ENCODE data around the gene OR56B1. TPM values are rescaled to one million over a fixed set of nuclear protein-coding genes. Genes with fewer than 3 reads are reported as not detected.

Gene OR56B1
- under 0.01 TPM in 1 of 2 replicates, not detected in the other for total RNA-seq

GRCh38 chr11:5736396-5736795 is at the start of gene OR56B1:
OR56B1 (plus strand) TSS chr11:5736448; CDS start chr11:5736517, 69 bp downstream.

GRCh38 chr11:5689551-5689983 is 46.7 kb upstream of the OR56B1 start, which contains the start of gene TRIM22:
TRIM22 (plus strand) TSS chr11:5689790; CDS start chr11:5696233, 6,443 bp downstream.

GRCh38 chr11:5753943-5754342 is 17.7 kb downstream of the OR56B1 start, which contains the start of gene OR52N4:
OR52N4 (plus strand) TSS chr11:5754243; CDS start chr11:5754741, 498 bp downstream.

GRCh38 chr11:5783255-5783654 is 47.0 kb downstream of the OR56B1 start, which contains the start of gene OR52N5:
OR52N5 (minus strand) TSS chr11:5783355; CDS start chr11:5778634, 4,721 bp downstream.

Other genes with a start within 250 kb of the OR56B1 start
- not detected in 2 replicates for gene OR52D1, start 247.8 kb upstream of the OR56B1 start, total RNA-seq
- gene UBQLN3, start 226.5 kb upstream of the OR56B1 start, total RNA-seq, result 0.11 and 0.13 TPM in 2 replicates
- gene UBQLNL, start 219.7 kb upstream of the OR56B1 start, total RNA-seq, result 0.39 and 0.65 TPM in 2 replicates
- 0.65 and 1.0 TPM in 2 replicates for gene OR52H1, start 187.9 kb upstream of the OR56B1 start, total RNA-seq
- gene OR52B6, start 155.6 kb upstream of the OR56B1 start, total RNA-seq, result not detected in 2 replicates
- 9.4 and 9.7 TPM in 2 replicates for gene TRIM6, start 139.8 kb upstream of the OR56B1 start, total RNA-seq
- 12.3 and 15.6 TPM in 2 replicates for gene TRIM34, start 111.4 kb upstream of the OR56B1 start, total RNA-seq
- 31.6 and 35.8 TPM in 2 replicates for gene TRIM5, start 51.4 kb upstream of the OR56B1 start, total RNA-seq
- gene TRIM22, start 46.7 kb upstream of the OR56B1 start, total RNA-seq, result 39.1 and 76.3 TPM in 2 replicates
- not detected in 2 replicates for gene OR52N4, start 17.8 kb downstream of the OR56B1 start, total RNA-seq
- gene OR52N5, start 46.9 kb downstream of the OR56B1 start, total RNA-seq, result not detected in 2 replicates
- gene OR52N1, start 54.8 kb downstream of the OR56B1 start, total RNA-seq, result not detected in 2 replicates
- not detected in 2 replicates for gene OR52N2, start 72.5 kb downstream of the OR56B1 start, total RNA-seq
- gene OR52E6, start 105.4 kb downstream of the OR56B1 start, total RNA-seq, result not detected in 2 replicates
- not detected in 2 replicates for gene OR52E8, start 121.2 kb downstream of the OR56B1 start, total RNA-seq
- gene OR52E4, start 144.2 kb downstream of the OR56B1 start, total RNA-seq, result not detected in 2 replicates
- not detected in 2 replicates for gene OR52E5, start 156.8 kb downstream of the OR56B1 start, total RNA-seq
- gene OR56A3, start 205.8 kb downstream of the OR56B1 start, total RNA-seq, result not detected in 2 replicates
- not detected in 2 replicates for gene OR56A5, start 232.0 kb downstream of the OR56B1 start, total RNA-seq

All from articular chondrocyte of knee joint (primary cell).